NCI-H1930 (cell line): ENCODE data around the gene CDK4.
"Not testable (repeated sequence)": the region's sequence is repeated elsewhere in the genome, so short reads cannot be mapped to it uniquely, and the experiment has no call there.

Experiments used
- DNase-seq, 2 experiments: peaks; one replicate each; lab custom pipeline; 2025; lab: John Stamatoyannopoulos, UW

Gene CDK4

DNA sequence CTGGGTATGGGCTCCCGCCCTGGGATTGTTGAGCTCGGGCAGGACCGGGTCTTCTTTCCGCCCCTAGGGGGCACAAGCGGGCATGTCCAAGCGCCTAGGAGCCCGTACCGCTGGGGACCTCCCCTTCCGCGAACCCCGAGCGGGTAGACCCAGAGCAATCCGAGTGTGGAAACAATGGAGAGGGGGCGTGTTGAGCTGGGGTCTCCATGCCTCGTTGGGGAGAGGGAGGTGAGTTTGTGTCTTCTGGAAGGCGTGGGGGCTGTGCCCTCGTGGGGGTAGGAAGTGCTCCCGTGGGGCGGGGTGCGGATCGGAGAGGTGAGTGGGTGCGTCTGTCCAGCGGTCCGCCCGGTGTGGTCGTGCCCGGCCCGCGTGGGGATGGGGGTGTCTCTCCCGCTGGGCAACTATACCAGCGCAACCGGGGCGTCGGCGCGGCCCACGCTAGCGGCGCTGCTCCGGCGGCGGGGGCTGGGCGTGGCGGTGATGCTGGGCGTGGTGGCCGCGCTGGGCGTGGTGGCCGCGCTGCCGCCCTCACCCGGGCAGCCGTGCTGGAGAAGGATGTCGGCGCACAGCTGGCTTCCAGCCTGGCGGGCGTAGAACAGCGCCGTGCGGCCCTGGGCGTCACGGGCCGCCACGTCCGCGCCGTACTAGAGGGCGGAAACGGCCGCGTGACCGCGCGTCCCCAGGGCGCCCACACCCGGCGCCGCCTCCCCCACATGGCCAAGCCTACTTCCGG lies 25.8 kb downstream of the CDK4 start:
- DNase-seq: peak; percentile 83 to 86

DNA sequence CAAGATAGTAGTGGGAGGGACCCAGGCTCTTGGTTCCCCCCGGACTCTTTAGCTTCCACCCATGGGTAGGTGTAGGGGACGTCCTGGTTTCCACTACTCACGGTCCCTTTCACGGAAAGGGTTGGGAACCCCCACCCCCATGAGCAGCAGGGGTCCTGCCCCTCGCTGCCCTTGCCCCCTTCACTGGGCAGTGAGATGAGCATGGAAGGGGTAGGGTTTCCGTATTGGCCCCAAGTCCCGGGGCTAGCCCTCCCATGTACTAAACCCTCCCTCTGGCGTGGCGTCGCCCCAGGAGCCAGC lies 26.3 kb downstream of the CDK4 start:
- DNase-seq: no peak

DNA sequence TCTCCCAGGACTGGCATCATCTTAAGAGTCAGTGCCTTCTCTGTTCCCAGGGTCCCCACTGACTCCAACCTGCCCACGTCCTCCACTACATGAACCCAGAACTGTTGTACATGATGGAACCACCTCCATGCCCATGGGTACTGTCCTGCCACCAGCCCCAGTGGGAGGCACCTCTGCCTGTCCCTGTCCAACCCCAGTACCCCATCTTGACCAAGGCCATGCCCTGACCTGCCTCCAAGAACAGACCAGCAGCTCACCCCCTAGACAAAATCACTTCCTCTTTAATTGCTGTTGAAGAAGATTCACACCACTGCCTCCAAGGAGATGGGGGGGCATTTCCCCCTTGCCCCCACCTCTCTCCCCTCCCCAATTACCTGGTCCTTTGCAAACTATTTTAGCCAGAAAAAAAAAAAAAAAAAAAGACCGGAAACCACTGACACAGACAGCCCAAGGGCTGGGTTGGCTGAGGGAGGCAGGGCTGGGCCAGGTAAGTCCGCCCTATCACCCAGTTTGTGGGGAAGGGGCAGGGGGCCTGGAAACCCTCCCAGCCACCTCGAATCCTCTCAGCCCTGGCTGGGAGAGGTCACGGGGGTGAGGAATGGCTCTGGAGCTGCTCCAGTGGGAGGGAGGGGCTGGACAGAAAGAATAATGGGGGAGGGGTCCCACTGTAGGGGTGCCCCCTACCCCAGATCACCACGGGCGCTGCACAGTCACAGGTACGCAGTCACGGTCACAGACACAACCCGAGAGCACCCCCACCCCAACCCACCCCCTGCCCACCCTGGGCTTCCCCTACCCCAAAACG lies 27.0 kb downstream of the CDK4 start:
- DNase-seq: no peak

DNA sequence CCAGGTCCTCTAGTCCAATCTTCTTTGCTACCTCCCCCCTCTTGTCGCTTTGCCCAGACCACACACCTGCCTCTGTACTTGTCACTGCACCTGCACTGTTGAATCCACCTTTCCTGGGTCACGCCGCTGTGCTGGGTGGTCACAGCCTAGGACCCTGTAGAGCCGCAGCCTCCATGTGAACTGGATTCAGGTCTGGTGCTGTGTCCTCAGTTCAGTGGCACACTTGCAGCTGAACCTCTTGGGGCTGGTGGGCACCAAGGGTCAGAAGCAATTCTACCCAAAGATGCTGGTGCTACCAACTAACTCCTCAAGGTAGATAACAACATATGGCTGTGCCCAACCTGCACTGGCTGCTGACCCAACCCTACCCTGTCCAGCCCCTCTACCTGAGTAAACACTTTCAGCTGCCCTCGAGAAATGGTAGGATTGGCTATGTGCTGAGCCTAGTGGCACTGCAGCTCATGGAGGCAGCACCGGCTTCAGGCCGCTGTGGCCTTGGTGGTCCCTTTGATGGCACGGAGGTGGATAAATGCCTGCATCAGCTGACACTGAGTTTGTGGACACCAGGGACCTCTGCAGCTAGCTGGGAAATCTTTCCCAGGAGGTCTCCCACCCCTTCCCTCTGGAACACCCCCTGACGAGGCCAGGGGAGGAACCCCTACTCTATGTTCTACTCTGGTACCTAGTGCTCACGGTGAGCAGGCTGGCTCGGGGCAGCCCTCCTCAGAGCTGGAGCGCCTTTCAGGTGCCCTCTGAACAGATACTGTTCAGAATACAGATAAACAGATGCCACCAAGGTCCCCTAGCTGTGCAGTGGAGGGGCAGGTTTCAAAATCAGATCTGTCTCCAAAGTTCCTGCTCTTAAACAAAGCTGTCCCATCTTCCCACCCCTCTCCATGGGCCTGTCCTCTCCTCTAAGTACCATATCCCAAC lies 27.8 kb downstream of the CDK4 start:
- DNase-seq: no peak

DNA sequence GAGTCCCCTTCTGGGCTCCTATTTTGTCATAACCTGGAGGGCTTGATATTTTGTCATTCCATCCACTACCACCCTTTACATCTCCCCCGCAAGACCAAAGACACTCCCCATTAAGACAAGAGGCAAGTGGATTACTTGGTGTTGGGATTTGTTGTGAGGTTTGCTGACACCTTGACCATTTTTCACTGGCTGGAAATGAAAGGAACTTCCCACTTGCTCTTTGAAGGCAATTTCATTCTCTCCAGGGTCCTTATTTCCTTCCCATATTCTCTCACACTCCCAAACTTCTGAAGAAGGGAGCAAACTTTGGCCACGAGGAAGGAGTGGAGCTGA lies 28.5 kb downstream of the CDK4 start:
- no peak for DNase-seq

DNA sequence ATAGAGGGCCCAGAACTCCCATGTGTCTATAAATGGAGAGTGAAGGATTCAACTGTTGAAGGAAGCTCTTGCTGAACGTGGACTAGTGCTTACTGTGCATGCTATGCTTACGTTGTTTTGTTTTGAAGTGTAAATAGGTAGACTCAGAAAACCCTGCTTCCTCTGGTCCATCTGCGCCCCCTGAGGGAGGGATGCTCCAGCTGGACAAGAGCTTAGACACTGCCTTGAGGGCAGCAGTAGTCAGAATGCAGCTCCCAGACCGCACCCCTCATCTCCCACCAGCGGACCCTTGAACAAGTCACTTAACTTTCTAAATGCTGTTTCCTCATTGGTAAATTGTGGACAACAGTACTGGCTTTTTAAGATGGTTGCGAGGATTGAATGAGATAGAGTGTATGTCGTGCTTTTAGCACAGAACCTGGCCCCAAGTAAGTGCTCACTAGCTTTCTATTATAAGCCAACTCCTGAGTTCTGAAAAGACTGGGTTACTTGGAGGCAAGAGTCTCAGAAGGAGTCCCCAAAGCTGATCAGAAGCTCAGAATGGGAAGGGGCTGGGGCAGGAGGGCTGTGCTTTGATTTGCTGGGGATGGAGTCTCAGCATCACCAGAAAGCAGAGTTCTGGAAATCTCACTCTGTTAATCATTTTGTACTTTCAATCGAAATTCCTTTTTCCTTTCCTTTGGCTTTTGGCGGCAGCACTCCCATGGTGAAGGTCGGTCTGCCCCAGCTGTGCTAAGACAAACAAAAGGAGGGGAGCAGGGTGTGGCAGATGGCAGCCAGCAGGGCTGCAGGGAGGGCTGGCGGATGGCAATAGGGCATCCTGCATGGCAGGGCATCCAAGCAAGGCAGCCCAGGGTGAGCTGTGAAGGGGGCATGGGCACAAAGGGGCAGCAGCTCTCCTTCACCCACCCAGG lies 29.1 kb downstream of the CDK4 start:
- DNase-seq: no peak

DNA sequence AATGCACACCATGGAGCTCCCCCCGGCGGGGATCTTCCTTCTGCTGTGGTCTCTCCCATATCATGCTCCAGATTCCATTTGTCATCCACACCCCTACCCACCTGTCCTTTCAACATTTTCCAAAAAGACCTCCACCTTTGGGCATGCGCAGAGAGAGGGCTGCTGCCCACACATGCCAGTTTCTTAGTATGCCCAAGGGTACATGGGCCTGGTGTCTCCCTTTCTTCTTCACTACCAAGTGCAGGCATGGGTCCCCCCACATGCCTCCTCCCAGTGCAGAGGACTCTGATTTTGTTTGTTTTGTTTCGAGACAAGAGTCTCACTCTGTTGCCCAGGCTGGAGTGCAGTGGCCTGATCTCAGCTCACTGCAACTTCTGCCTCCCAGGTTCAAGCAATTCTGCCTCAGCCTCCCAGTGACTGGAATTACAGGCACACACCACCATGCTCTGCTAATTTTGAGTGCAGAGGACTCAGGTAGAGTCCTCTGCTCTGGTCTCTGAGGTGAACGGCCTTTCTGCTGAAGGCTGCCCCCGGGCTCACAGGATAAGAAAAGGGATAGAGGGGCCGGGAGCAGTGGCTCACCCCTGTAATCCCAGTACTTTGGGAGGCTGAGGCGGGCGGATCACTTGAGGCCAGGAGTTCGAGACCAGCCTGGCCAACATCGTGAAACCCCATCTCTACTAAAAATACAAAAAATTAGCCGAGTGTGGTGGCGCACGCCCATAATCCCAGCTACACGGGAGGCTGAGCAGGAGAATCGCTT lies 30.1 kb downstream of the CDK4 start:
- DNase-seq: not testable (repeated sequence)

DNA sequence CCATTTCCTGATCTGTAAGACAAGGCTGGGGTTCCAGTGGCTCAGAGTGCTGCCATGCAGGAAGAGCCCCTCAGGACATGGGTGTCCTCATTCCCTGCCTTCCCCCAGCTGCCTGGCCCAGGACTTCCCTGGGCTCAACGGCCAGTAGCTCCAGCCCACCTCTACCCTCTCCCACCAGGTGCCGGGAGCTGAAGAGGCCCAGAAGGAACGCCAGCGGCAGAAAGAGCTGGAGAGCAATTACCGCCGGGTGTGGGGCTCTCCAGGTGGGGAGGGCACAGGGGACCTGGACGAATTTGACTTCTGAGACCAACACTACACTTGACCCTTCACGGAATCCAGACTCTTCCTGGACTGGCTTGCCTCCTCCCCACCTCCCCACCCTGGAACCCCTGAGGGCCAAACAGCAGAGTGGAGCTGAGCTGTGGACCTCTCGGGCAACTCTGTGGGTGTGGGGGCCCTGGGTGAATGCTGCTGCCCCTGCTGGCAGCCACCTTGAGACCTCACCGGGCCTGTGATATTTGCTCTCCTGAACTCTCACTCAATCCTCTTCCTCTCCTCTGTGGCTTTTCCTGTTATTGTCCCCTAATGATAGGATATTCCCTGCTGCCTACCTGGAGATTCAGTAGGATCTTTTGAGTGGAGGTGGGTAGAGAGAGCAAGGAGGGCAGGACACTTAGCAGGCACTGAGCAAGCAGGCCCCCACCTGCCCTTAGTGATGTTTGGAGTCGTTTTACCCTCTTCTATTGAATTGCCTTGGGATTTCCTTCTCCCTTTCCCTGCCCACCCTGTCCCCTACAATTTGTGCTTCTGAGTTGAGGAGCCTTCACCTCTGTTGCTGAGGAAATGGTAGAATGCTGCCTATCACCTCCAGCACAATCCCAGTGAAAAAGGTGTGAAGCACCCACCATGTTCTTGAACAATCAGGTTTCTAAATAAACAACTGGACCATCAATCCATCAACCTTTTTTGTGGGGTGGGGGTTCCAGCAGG lies 31.2 kb downstream of the CDK4 start:
- DNase-seq: no peak

DNA sequence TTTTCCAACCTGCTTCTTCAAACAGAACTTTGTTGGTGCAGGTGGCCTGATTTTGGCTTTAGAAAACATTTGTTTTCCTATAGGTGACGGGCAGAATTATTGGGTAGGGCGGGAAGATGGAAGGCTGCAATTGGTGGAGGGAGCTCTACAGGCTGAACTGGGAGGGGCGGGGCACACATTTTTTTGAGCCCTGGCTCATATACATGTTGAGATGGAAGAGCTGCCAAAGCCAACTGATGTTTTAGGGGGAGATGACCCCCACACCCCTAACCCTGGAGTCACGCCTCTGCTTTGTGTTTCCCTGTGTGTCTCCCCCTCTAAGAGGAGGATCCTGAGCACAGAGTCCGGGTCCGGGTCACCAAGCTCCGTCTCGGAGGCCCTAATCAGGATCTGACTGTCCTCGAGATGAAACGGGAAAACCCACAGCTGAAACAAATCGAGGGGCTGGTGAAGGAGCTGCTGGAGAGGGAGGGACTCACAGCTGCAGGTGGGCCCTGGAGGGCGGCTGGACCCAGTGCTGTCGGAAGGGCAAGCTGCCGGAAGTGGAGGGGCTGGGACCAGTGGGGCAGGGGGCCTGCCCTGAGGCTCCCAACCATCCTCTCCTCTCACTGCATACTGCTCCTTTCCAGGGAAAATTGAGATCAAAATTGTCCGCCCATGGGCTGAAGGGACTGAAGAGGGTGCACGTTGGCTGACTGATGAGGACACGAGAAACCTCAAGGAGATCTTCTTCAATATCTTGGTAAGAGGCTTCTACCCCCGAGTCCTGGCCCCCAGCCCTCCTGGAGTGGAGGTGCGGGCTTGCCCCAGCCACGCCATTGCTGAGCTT lies 32.1 kb downstream of the CDK4 start:
- no peak for DNase-seq

DNA sequence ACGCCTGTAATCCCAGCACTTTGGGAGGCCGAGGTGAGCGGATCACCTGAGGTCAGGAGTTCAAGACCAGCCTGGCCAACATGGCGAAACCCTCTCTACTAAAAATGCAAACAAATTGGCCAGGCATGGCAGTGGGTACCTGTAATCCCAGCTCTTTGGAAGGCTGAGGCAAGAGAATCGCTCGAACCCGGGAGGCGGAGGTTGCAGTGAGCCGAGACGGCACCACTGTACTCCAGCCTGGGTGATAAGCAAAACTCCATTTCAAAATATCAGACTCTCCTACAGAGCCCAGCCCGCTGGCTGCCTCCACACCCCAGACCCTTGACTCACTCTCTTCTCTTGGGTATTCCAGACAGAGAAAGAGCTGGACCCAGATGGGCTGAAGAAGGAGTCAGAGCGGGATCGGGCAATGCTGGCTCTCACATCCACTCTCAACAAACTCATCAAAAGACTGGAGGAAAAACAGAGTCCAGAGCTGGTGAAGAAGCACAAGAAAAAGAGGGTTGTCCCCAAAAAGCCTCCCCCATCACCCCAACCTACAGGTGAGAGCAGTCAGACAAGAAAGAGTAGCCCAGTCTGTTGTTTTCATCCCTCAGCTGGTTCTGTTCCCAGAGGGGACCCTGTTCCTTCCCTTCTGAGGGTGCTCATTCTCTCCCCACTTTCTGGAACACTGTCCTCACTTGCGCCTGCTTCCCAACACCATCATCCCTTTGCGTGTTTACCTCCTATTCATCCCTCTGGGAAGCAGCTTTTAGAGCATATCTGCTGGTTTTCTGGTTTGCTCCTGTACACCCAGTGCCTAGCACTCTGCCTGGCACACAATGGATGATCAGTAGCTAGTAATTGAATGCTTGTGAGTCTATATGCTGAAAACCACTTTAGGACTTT lies 33.2 kb downstream of the CDK4 start:
- DNase-seq: no peak

DNA sequence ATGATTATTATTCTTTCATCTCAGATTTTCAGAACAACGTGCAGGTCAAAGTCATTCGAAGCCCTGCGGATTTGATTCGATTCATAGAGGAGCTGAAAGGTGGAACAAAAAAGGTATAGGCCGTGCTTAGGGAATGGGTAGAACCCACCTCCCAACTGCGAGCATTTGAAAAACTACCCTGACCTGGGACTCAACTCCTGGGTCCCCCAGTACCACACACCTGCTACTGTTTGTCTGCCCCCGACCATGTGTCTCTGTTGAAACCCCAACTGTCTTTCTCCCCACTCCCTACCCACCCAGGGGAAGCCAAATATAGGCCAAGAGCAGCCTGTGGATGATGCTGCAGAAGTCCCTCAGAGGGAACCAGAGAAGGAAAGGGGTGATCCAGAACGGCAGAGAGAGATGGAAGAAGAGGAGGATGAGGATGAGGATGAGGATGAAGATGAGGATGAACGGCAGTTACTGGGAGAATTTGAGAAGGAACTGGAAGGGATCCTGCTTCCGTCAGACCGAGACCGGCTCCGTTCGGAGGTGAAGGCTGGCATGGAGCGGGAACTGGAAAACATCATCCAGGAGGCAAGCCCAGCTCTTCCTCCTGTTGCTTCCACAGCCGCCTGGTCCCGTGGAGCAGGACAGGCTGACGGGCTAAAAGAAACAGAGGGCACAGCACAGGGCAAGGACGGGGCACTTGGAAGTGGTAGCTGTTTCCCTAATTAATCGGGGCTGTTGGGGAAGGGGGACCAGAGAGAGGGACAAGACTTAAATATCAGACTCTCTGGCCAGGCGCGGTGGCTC lies 34.1 kb downstream of the CDK4 start:
- DNase-seq: no peak

DNA sequence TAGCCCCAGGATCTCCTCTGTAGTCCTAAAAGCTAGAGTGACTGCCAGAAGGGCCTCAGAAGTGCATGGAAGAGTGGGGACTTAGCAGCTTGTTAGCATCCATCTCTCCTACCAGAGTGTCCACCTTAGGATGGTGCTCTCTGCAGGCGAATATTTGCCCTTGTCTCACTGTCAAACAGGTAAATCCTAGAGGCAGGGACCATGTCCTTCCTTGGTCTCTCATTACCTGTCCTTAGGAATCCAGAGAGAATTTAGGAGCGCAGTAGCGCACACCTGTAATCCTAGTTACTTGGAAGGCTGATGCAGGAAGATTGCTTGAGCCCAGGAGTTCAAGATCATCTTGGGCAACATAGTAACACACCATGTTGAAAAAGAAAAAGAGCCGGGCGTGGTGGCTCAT lies 35.0 kb downstream of the CDK4 start:
- no peak for DNase-seq

DNA sequence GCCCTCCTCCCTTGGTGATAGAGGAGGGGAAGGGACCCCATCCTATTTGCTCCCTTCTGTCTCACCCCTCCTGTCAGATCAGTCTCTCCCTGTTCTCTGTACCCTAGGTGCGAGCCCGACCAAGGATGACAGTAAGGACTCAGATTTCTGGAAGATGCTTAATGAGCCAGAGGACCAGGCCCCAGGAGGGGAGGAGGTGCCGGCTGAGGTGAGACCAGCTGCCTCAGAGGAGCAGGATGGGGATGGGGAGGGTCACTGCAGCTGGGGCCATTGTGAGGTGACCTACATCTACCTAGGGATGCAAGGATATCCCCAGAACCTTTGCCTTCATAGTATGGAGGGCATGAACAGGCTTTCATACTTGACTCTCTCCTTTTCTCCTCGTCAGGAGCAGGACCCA lies 35.8 kb downstream of the CDK4 start:
- no peak for DNase-seq

DNA sequence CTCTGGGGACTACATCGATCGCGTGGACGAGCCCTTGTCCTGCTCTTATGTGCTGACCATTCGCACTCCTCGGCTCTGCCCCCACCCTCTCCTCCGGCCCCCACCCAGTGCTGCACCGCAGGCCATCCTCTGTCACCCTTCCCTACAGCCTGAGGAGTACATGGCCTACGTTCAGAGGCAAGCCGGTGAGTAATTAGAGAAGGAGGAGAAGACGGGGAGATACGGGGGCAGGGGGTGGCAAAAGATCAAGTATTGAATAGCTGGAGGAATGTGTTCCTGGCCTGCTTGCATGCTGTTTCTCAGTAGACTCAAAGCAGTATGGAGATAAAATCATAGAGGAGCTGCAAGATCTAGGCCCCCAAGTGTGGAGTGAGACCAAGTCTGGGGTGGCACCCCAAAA lies 36.3 kb downstream of the CDK4 start:
- DNase-seq: no peak

DNA sequence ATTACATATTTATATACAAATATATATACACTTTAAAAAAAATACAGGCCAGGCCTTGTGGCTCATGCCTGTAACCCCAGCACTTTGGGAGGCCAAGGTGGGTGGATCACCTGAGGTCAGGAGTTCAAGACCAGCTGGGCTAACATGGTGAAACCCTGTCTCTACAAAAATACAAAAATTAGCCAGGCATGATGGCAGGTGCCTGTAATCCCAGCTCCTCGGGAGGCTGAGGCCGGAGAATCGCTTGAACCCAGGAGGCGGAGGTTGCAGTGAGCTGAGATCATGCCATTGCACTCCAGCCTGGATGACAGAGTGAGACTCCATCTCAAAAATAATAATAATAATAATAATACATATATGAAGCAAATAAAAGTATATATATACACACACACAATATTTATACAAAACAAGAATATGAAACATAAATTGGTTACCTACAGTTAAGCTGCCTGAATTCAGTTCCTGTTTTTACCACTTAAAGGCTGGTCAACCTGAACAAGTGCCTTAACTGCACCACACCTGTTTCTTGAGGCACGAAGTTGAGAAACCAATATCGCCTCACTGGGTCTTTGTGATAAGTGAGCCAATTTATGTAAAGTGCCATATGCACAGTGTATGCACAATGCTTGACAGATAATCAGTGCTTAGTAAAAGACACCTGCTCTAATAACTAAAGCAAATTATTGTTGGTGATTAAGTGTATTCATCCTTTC lies 36.9 kb downstream of the CDK4 start:
- DNase-seq: not testable (repeated sequence)

DNA sequence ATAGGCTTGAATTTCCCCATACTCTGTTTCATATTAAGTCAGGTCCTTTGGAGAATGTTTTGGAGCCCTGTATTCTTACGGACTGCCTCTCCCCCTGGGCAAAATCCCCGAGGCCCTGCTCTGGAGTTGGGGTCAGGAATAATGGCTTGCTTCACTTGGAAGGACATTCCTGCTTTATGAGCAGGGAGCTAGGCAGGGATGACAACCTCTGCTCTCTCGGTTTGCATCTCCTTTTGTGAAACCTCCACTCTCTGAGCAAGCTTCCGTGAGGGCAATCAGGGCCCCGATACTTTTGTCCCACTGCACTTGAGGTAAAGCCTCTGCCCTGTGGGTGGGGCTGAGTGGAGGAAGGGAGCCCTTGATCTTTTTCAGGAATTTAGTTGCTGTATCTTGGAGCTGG lies 38.9 kb downstream of the CDK4 start:
- DNase-seq: no peak
